RWPE2 (cell line): ENCODE measurements around the gene SLAIN2.

Source experiments
- ATAC-seq: fragments of 200-7000 bp; cut with Tn5 transposase; 3 replicates; pipeline ENCODE4 v1.9.1; 2021; ENCODE audit warnings: low read depth
- DNase-seq: peaks from one replicate; pipeline ENCODE4 v3.0.0-alpha.2; 2020; ENCODE audit warnings: low spot score
- H3K27ac ChIP-seq: fragments of 450-650 bp; 2 replicates; pipeline ENCODE4 v1.5.1; 2017; ENCODE audit warnings: mild to moderate bottlenecking; ENCODE audit not compliant: poor library complexity, severe bottlenecking
- H3K27me3 ChIP-seq: fragments of 250-450 bp; sonication (Bioruptor Pico); 2 replicates; pipeline ENCODE4 v1.5.1; 2021; ENCODE audit warnings: mild to moderate bottlenecking, moderate library complexity; ENCODE audit not compliant: insufficient read depth, poor library complexity, severe bottlenecking
- H3K36me3 ChIP-seq: fragments of 250-450 bp; sonication (Bioruptor Pico); 2 replicates; pipeline ENCODE4 v1.5.1; 2020; ENCODE audit warnings: low read depth, mild to moderate bottlenecking, moderate library complexity
- H3K4me1 ChIP-seq: fragments of 250-450 bp; sonication (Bioruptor Pico); 2 replicates; pipeline ENCODE4 v1.5.1; 2021; ENCODE audit warnings: mild to moderate bottlenecking, moderate library complexity; ENCODE audit not compliant: insufficient read depth, poor library complexity, severe bottlenecking
- H3K4me3 ChIP-seq: fragments of 250-450 bp; sonication (Bioruptor Pico); 2 replicates; pipeline ENCODE4 v1.5.1; 2021; ENCODE audit warnings: mild to moderate bottlenecking, moderate library complexity; ENCODE audit not compliant: severe bottlenecking
- H3K9me3 ChIP-seq: fragments of 250-450 bp; sonication (Bioruptor Pico); 2 replicates; pipeline ENCODE4 v1.5.1; 2021; ENCODE audit warnings: mild to moderate bottlenecking, moderate library complexity; ENCODE audit not compliant: severe bottlenecking
- CTCF ChIP-seq: fragments of 450-650 bp; IDR thresholded peaks from one replicate; pipeline ENCODE4 v1.5.1; 2017; ENCODE audit warnings: mild to moderate bottlenecking, moderate library complexity; ENCODE audit not compliant: poor library complexity, severe bottlenecking

The SLAIN2 gene

GRCh38 chr4:48475770-48476169 is 134.4 kb downstream of the SLAIN2 start:
- Histone ChIP-seq H3K9me3 (no peaks in the 10 kb centered on the region), H3K27ac (no peak overlapping the region), H3K4me1 (no peaks in the 10 kb centered on the region), H3K27me3 (no peaks in the 10 kb centered on the region), H3K36me3 (no peaks in the 10 kb centered on the region), H3K4me3 (no peak overlapping the region)
- no peak for TF ChIP-seq CTCF
- no peak for DNase-seq
- ATAC-seq = no peak
